HepG2 (cell line): ENCODE results near the gene PIGZ. TPM values are rescaled to one million over a fixed set of nuclear protein-coding genes. Genes with fewer than 3 reads are reported as not detected.

ENCODE experiments used
- ATAC-seq: fragments of 200-7000 bp; cut with Tn5 transposase; 3 replicates; pipeline ENCODE4 v1.9.1; 2020; ENCODE audit warnings: mild to moderate bottlenecking, moderate library complexity
- BruUV-seq: library from RNA; stranded (reverse); fragments of 400-500 nt; replicated peaks from 2 replicates; lab custom pipeline; 2021; lab: Mats Ljungman, UMichigan
- CTCF ChIA-PET: fragments of 300-600 bp; formaldehyde crosslinking; extraction: SDS; loops from one replicate; lab custom pipeline; 2021; ENCODE audit warnings: low total read pairs, inconsistent platforms, low intra/inter-chr PET ratio; lab: Yijun Ruan, JAX
- POLR2A ChIA-PET: fragments of 350-600 bp; sonication (Branson Sonifier 250); formaldehyde crosslinking; loops from one replicate; lab custom pipeline; 2020; ENCODE audit warnings: antibody characterized with exemption, inconsistent platforms; lab: Yijun Ruan, JAX
- DNase-seq: peaks from one replicate; pipeline ENCODE4 v3.0.0-alpha.2; 2015; ENCODE audit warnings: low spot score
- FAIRE-seq: peaks from 3 replicates; lab custom pipeline; 2011; peaks lifted over from hg19 to GRCh38; lab: Jason Lieb, UNC
- H2AFZ ChIP-seq: one replicate; pipeline ENCODE4 v1.6.1; 2011; ENCODE audit warnings: low read length, inconsistent platforms
- H3K27ac ChIP-seq: fragments of 300-600 bp; 3 replicates; pipeline ENCODE4 v1.8.0; 2011; ENCODE audit warnings: mixed run types, mild to moderate bottlenecking, mixed read lengths, low read length, inconsistent platforms; ENCODE audit not compliant: insufficient read depth; ENCODE audit errors: extremely low read length
- H3K27me3 ChIP-seq, 2 experiments: fragments of 200-600 bp in 1 of 2; 2 replicates in 1 of 2; 3 replicates in 1 of 2; pipeline versions ENCODE4 v1.6.0 to v1.8.0; 2011; ENCODE audit warnings: low read length in 2 of 2, mild to moderate bottlenecking in 2 of 2, moderate library complexity in 2 of 2, inconsistent platforms in 1 of 2; ENCODE audit not compliant: insufficient read depth in 2 of 2, control insufficient read depth in 1 of 2
- H3K36me3 ChIP-seq, 2 experiments: fragments of 200-600 bp in 1 of 2; replicated peaks in 1 of 2; 2 replicates in 1 of 2; 3 replicates in 1 of 2; pipeline versions ENCODE4 v1.5.1 to v1.8.0; 2011; ENCODE audit warnings: low read length in 2 of 2, inconsistent platforms in 1 of 2; ENCODE audit not compliant: insufficient read depth in 2 of 2, control insufficient read depth in 1 of 2
- H3K4me1 ChIP-seq: 2 replicates; pipeline ENCODE4 v1.5.1; 2012; ENCODE audit warnings: low read length, inconsistent platforms; ENCODE audit not compliant: insufficient read depth
- H3K4me2 ChIP-seq: 2 replicates; pipeline ENCODE4 v1.6.0; 2011; ENCODE audit warnings: low read depth, low read length, inconsistent platforms
- H3K4me3 ChIP-seq, 3 experiments: fragments of 200-600 bp in 1 of 3; sonication (generic), shearing (Covaris generic) in 1 of 3; replicated peaks in 1 of 3; 2 replicates each; pipeline ENCODE4 v1.5.1; 2011 to 2016; ENCODE audit warnings: low read length in 3 of 3, inconsistent platforms in 2 of 3, low read depth in 2 of 3, mild to moderate bottlenecking in 2 of 3, control low read depth in 1 of 3, mixed read lengths in 1 of 3; ENCODE audit not compliant: insufficient read depth in 1 of 3
- H3K79me2 ChIP-seq: one replicate; pipeline ENCODE4 v1.6.1; 2011; ENCODE audit warnings: low read length, inconsistent platforms; ENCODE audit not compliant: insufficient read depth
- H3K9ac ChIP-seq: 2 replicates; pipeline ENCODE4 v1.6.0; 2011; ENCODE audit warnings: mild to moderate bottlenecking, low read depth, low read length, inconsistent platforms; ENCODE audit not compliant: insufficient read depth
- H3K9me3 ChIP-seq: 2 replicates; pipeline ENCODE4 v1.5.1; 2012; ENCODE audit warnings: mild to moderate bottlenecking, low read length
- H4K20me1 ChIP-seq: 2 replicates; pipeline ENCODE4 v1.6.0; 2011; ENCODE audit warnings: inconsistent platforms, mild to moderate bottlenecking, low read length, moderate library complexity; ENCODE audit not compliant: insufficient read depth
- ATF6 ChIP-seq: sonication (generic); formaldehyde crosslinking; conservative IDR thresholded peaks from 2 replicates; pipeline ENCODE4 v1.4.0; 2020; ENCODE audit warnings: missing genetic modification reagents
- CENPBD1 ChIP-seq: sonication (generic); formaldehyde crosslinking; IDR thresholded peaks from 2 replicates; pipeline ENCODE4 v1.8.0; 2022; ENCODE audit warnings: missing genetic modification reagents, low read depth, mild to moderate bottlenecking, borderline replicate concordance
- MBD4 ChIP-seq: IDR thresholded peaks from 2 replicates; pipeline ENCODE4 v1.6.1; 2012; ENCODE audit warnings: low read length, inconsistent platforms, borderline replicate concordance
- MTERF4 ChIP-seq: sonication (generic); formaldehyde crosslinking; IDR thresholded peaks from 2 replicates; pipeline ENCODE4 v1.8.0; 2023; ENCODE audit warnings: mild to moderate bottlenecking, missing genetic modification reagents
- NFATC3 ChIP-seq: sonication (generic); formaldehyde crosslinking; IDR thresholded peaks from 2 replicates; pipeline ENCODE4 v1.5.1; 2020; ENCODE audit warnings: mild to moderate bottlenecking, missing genetic modification reagents
- POLR2AphosphoS5 ChIP-seq: IDR thresholded peaks from 2 replicates; pipeline ENCODE4 v1.6.1; 2012; ENCODE audit warnings: low read depth, low read length
- SALL1 ChIP-seq: sonication (generic); formaldehyde crosslinking; IDR thresholded peaks from 2 replicates; pipeline ENCODE4 v1.8.0; 2022; ENCODE audit warnings: mild to moderate bottlenecking, missing genetic modification reagents
- ZBED4 ChIP-seq: sonication (generic); formaldehyde crosslinking; IDR thresholded peaks from 2 replicates; pipeline ENCODE4 v1.4.0; 2020; ENCODE audit warnings: missing genetic modification reagents, borderline replicate concordance
- ZBTB38 ChIP-seq: sonication (generic); formaldehyde crosslinking; IDR thresholded peaks from 2 replicates; pipeline ENCODE4 v1.5.1; 2020; ENCODE audit warnings: mild to moderate bottlenecking, missing genetic modification reagents
- ZMYM4 ChIP-seq: sonication (generic); formaldehyde crosslinking; IDR thresholded peaks from 2 replicates; pipeline ENCODE4 v1.8.1; 2023; ENCODE audit warnings: mild to moderate bottlenecking, missing genetic modification reagents
- ZNF510 ChIP-seq: sonication (generic); formaldehyde crosslinking; IDR thresholded peaks from 2 replicates; pipeline ENCODE4 v1.4.0; 2020; ENCODE audit warnings: low read depth, mild to moderate bottlenecking, missing genetic modification reagents
- WGBS: methylation state at CpG from one replicate; pipeline ENCODE4 v1.1.6; 2017; ENCODE audit warnings: low lambda C conversion rate; 5-methylcytosine and 5-hydroxymethylcytosine counted together
- in situ Hi-C: cut with HindIII; loops from 2 replicates; pipeline ENCODE4 v1.10.0; 2017; ENCODE audit warnings: low pct_unique_long_range_greater_than_20kb; ENCODE audit not compliant: extremely low pct_ligation_motif_present
- intact Hi-C: fragments of 100-400 bp; cut with micrococcal nuclease; formaldehyde crosslinking; loops from one replicate; pipeline ENCODE4 v1.10.0; 2022; ENCODE audit not compliant: unreplicated experiment
- polyA plus RNA-seq, 8 experiments: library from polyadenylated mRNA; depleted of rRNA in 3 of 8; stranded (reverse) in 7 of 8; unstranded in 1 of 8; fragments of >200 nt; fragmentation: Illumina TruSeq in 4 of 8; extraction: Trizol in 4 of 8; gene quantifications; 2 replicates each; pipeline versions ENCODE4 v1.2.1 to v1.2.3, GENCODE V29; 2011 to 2016; ENCODE audit warnings: low read depth in 4 of 8, missing spikeins in 1 of 8, mixed read lengths in 1 of 8; ENCODE audit not compliant: insufficient read depth in 1 of 8
- total RNA-seq, 5 experiments: library from RNA; depleted of rRNA; stranded (reverse); fragments of >200 nt; fragmentation: Illumina TruSeq; extraction: Trizol; gene quantifications; 2 replicates each; pipeline ENCODE4 v1.2.3, GENCODE V29; 2016; ENCODE audit warnings: low read depth in 1 of 5

PIGZ gene
- total and polyA plus RNA-seq, 2 of the 13 experiments (the other 11 are each of a cell fraction or from before 2014, with no cell fraction given): 4.7 to 60.5 TPM

DNA sequence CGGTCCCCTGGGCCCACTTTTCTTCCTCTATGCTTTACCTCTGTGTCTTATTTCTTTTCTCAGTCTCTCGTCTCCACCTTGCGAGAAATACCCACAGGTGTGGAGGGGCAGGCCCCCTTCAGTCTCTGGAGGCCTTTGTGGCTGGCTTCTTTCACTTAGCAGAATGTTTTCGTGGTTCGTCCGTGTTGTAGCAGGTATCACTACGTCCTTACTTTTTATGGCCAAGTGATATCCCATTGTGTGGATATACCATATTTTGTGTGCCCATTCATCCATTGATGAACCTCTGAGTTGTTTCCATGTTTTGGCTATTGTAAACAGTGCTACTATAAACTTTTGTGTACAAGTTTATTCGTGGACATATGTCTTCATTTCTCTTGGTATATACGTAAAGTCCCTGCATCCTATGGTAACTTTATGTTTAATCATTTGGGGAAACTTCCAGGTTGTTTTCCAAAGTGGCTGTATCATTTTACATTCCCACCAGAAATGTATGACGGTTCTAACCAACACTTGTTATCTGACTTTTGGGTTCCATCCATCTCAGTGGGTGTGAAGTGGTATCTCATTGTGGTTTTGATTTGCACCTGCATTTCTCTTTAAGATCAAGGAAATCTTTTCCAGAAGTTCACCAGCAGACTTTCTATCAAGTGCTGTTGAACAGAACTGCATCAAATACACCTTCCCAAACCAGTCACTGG lies 5.6 kb downstream of the PIGZ start:
- Histone ChIP-seq H3K4me3 (no peak overlapping the region; a peak in 1 of 6 replicates), H3K9ac (peak overlapping the region; percentile 19; the same call in 1 of the 2 replicates), H3K79me2 (peaks cover 38% of the 10 kb centered on the region), H3K9me3 (no peaks in the 10 kb centered on the region), H3K27me3 (no peaks in the 10 kb centered on the region), H3K27ac (peak overlapping the region; percentile 76), H3K36me3 (peaks cover 6 to 25% of the 10 kb centered on the region in 2 experiments), H4K20me1 (no peaks in the 10 kb centered on the region), H2AFZ (no peak overlapping the region), H3K4me1 (peaks cover 88% of the 10 kb centered on the region), H3K4me2 (peak overlapping the region; percentile 62)
- WGBS: 71% methylated on average over 10 of the region's 10 CpGs
- intact Hi-C loops: no loop called here
- no peak for DNase-seq
- FAIRE-seq: no peak
- in situ Hi-C loops: no loop called here
- CTCF ChIA-PET: no interaction called here
- ATAC-seq: peak; percentile 9; the same call in 2 of the 3 replicates
- POLR2A ChIA-PET: no interaction called here
- BruUV-seq: TSS peak; percentile 95
- 0 out of 2 replicates have a peak, but pooled peaks have one; percentile 20 for TF ChIP-seq ZNF510
- peak; percentile 47; the same call in 1 of the 2 replicates for TF ChIP-seq ZBED4
- peak; percentile 45; the same call in 1 of the 2 replicates for TF ChIP-seq SALL1
- peak; percentile 62 for TF ChIP-seq POLR2AphosphoS5
- no peak for TF ChIP-seq MTERF4 (CRISPR knock-in tag)
- TF ChIP-seq NFATC3 (CRISPR knock-in tag): no peak
- peak; percentile 24; the same call in 1 of the 2 replicates for TF ChIP-seq ZMYM4
- peak; percentile 48; the same call in 1 of the 2 replicates for TF ChIP-seq MBD4
- 0 out of 2 replicates have a peak, but pooled peaks have one; percentile 22 for TF ChIP-seq ATF6 (CRISPR knock-in tag)
- TF ChIP-seq ZBTB38: peak; percentile 95
- 0 out of 2 replicates have a peak, but pooled peaks have one; percentile 4 for TF ChIP-seq CENPBD1 (CRISPR knock-in tag)
